PC-9 (cell line): ENCODE results near the gene PAX4. TPM values are rescaled to one million over a fixed set of nuclear protein-coding genes. Genes with fewer than 3 reads are reported as not detected.
A peak's percentile ranks its signal among the peaks of the same experiment; 100 is the strongest.

Source experiments
- BruUV-seq: library from RNA; stranded (reverse); fragments of 400-500 nt; replicated peaks from 2 replicates; lab custom pipeline; 2021; lab: Mats Ljungman, UMichigan
- CTCF ChIA-PET: fragments of 300-600 bp; sonication (Branson Sonifier 250); formaldehyde crosslinking; loops from one replicate; lab custom pipeline; 2022; ENCODE audit warnings: antibody characterized with exemption; lab: Charles Lee
- POLR2A ChIA-PET: fragments of 300-600 bp; sonication (Branson Sonifier 250); formaldehyde crosslinking; loops from one replicate; lab custom pipeline; 2022; ENCODE audit warnings: antibody characterized with exemption; ENCODE audit not compliant: unreplicated experiment; lab: Charles Lee
- DNase-seq, 2 experiments: peaks; one replicate each; pipeline versions ENCODE4 v3.0.0 to v3.0.0-alpha.2; 2015 to 2022; ENCODE audit warnings: mixed read lengths in 1 of 2
- H2AFZ ChIP-seq: fragments of 200-600 bp; sonication (generic); 2 replicates; pipeline ENCODE4 v1.8.1; 2017; ENCODE audit warnings: antibody characterized with exemption
- H3F3A ChIP-seq: fragments of 200-600 bp; sonication (generic); 2 replicates; pipeline ENCODE4 v1.8.1; 2017; ENCODE audit warnings: antibody characterized with exemption, mild to moderate bottlenecking, low read depth; ENCODE audit not compliant: insufficient read depth
- H3K27ac ChIP-seq: fragments of 200-600 bp; sonication (generic); 2 replicates; pipeline ENCODE4 v1.6.1; 2016; ENCODE audit warnings: mixed run types
- H3K27me3 ChIP-seq: fragments of 200-600 bp; sonication (generic); 2 replicates; pipeline ENCODE4 v1.6.1; 2016; ENCODE audit warnings: low read depth, mixed run types; ENCODE audit not compliant: insufficient read depth
- H3K36me3 ChIP-seq: fragments of 200-600 bp; sonication (generic); 2 replicates; pipeline ENCODE4 v1.6.1; 2016; ENCODE audit warnings: low read depth, mixed run types
- H3K4me1 ChIP-seq: fragments of 200-600 bp; sonication (generic); replicated peaks from 2 replicates; pipeline ENCODE4 v1.6.1; 2016; ENCODE audit warnings: mixed run types; ENCODE audit not compliant: insufficient read depth
- H3K4me2 ChIP-seq: fragments of 200-600 bp; sonication (generic); 2 replicates; pipeline ENCODE4 v1.6.1; 2017; ENCODE audit warnings: mixed run types
- H3K4me3 ChIP-seq: fragments of 200-600 bp; sonication (generic); 2 replicates; pipeline ENCODE4 v1.6.1; 2016; ENCODE audit warnings: mixed run types
- H3K79me2 ChIP-seq: fragments of 200-600 bp; sonication (generic); 2 replicates; pipeline ENCODE4 v1.6.1; 2017; ENCODE audit warnings: low read depth, mixed run types
- H3K9me2 ChIP-seq: fragments of 200-600 bp; sonication (generic); 2 replicates; pipeline ENCODE4 v1.8.1; 2017; ENCODE audit warnings: mild to moderate bottlenecking; ENCODE audit not compliant: insufficient read depth
- H3K9me3 ChIP-seq: fragments of 200-600 bp; sonication (generic); 2 replicates; pipeline ENCODE4 v1.8.1; 2016; ENCODE audit warnings: low read depth; ENCODE audit not compliant: insufficient read depth
- H4K20me1 ChIP-seq: fragments of 200-600 bp; sonication (generic); 2 replicates; pipeline ENCODE4 v1.8.1; 2017; ENCODE audit not compliant: insufficient read depth
- CTCF ChIP-seq: fragments of 200-600 bp; sonication (generic); conservative IDR thresholded peaks from 2 replicates; pipeline ENCODE4 v1.6.1; 2017; ENCODE audit warnings: mixed run types, antibody characterized with exemption, mild to moderate bottlenecking, moderate library complexity
- EZH2 ChIP-seq: fragments of 200-600 bp; sonication (generic); IDR thresholded peaks from 2 replicates; pipeline ENCODE4 v1.8.0; 2017; ENCODE audit warnings: antibody characterized with exemption, low read depth
- intact Hi-C: fragments of 100-400 bp; cut with micrococcal nuclease; formaldehyde crosslinking; loops from one replicate; pipeline ENCODE4 v1.10.0; 2022; ENCODE audit not compliant: unreplicated experiment
- total RNA-seq: library from RNA; stranded (reverse); gene quantifications from 2 replicates; pipeline ENCODE4 v1.2.3, GENCODE V29; 2021

Gene PAX4
- total RNA-seq, 1 experiment from 2014 or later, result not detected

- H2AFZ ChIP-seq, result no peak overlapping the region
- ChIA-PET POLR2A (no interaction called here), CTCF (no interaction called here)
- peaks cover 19% of the 10 kb centered on the region for H3K79me2 ChIP-seq
- no peak for DNase-seq
- H3K9me2 ChIP-seq, result no peaks in the 10 kb centered on the region
- H3K4me3 ChIP-seq, result peak overlapping the region; percentile 98; the same call in 1 of the 2 replicates
- intact Hi-C loops, result loop anchor here (2.0 to 5.0 kb wide), 2 partner anchors 197 to 432 kb away; partner anchors contain the start of gene ZNF800
- no peak overlapping the region for H3K27ac ChIP-seq
- H3K9me3 ChIP-seq, result no peaks in the 10 kb centered on the region
- H4K20me1 ChIP-seq, result no peaks in the 10 kb centered on the region
- no peaks in the 10 kb centered on the region; the same call in 1 of the 2 replicates for H3F3A ChIP-seq
- peak overlapping the region; percentile 73 for H3K4me2 ChIP-seq
- no TSS peak for BruUV-seq
- H3K36me3 ChIP-seq, result 0 out of 2 replicates have a peak, but pooled peaks cover 7% of the 10 kb centered on the region
- TF ChIP-seq EZH2 (no peak), CTCF (no peak)
- H3K4me1 ChIP-seq, result peaks cover 19% of the 10 kb centered on the region
- H3K27me3 ChIP-seq, result no peaks in the 10 kb centered on the region
These were observed 28.0 kb downstream of the PAX4 start for GRCh38 chr7:127589896-127590295.

- BruUV-seq, result no TSS peak
- intact Hi-C loops, result loop anchor here (1.0 to 5.0 kb wide), 3 partner anchors 63 to 433 kb away; partner anchors contain the start of genes SND1 and ZNF800
- peak; percentile 38 to 52 for DNase-seq
- peak; percentile 62; the same call in 1 of the 2 replicates for TF ChIP-seq CTCF
- TF ChIP-seq EZH2, result no peak
- Histone ChIP-seq H3K36me3 (0 out of 2 replicates have a peak, but pooled peaks cover 7% of the 10 kb centered on the region), H2AFZ (peak overlapping the region; percentile 100), H3K4me1 (peaks cover 25% of the 10 kb centered on the region), H3K9me3 (no peaks in the 10 kb centered on the region), H3K27ac (0 out of 2 replicates have a peak overlapping the region, but pooled peaks have one; percentile 28), H3F3A (no peaks in the 10 kb centered on the region; the same call in 1 of the 2 replicates), H4K20me1 (0 out of 2 replicates have a peak, but pooled peaks cover 2% of the 10 kb centered on the region), H3K4me2 (peak overlapping the region; percentile 73), H3K4me3 (peak overlapping the region; percentile 98), H3K79me2 (peaks cover 29% of the 10 kb centered on the region), H3K9me2 (no peaks in the 10 kb centered on the region), H3K27me3 (no peaks in the 10 kb centered on the region)
- POLR2A ChIA-PET, result no interaction called here
- CTCF ChIA-PET, result no interaction called here
These were observed 29.1 kb downstream of the PAX4 start for GRCh38 chr7:127588697-127589482.

- Histone ChIP-seq H3K4me2 (peak within 1 kb of the TSS; percentile 73), H3K9me3 (no peaks in the 10 kb centered on the region), H3K36me3 (0 out of 2 replicates have a peak, but pooled peaks cover 11% of the 10 kb centered on the region), H4K20me1 (0 out of 2 replicates have a peak, but pooled peaks cover 9% of the 10 kb centered on the region), H3K27me3 (no peaks in the 10 kb centered on the region), H3K9me2 (no peaks in the 10 kb centered on the region), H3K4me1 (peaks cover 31% of the 10 kb centered on the region), H3K27ac (0 out of 2 replicates have a peak within 1 kb of the TSS, but pooled peaks have one; percentile 28), H2AFZ (peak within 1 kb of the TSS; percentile 100), H3K4me3 (peak within 1 kb of the TSS; percentile 98), H3K79me2 (peaks cover 37% of the 10 kb centered on the region), H3F3A (no peaks in the 10 kb centered on the region; the same call in 1 of the 2 replicates)
- CTCF ChIA-PET, result interaction anchor here (0.6 kb wide), 3 partner anchors 99 to 583 kb away, joined by 6 to 11 read pairs (median 10); no protein-coding TSS in a partner anchor
- BruUV-seq, result no TSS peak
- POLR2A ChIA-PET, result interaction anchor here (0.6 to 0.7 kb wide), 8 partner anchors 15 to 1466 kb away, joined by 3 to 16 read pairs (median 4); partner anchors contain the start of gene ZNF800
- peak; percentile 54 to 92 for DNase-seq
- TF ChIP-seq CTCF, result no peak
- no peak for TF ChIP-seq EZH2
- intact Hi-C loops, result loop anchor here (1.0 to 5.0 kb wide), 3 partner anchors 64 to 434 kb away; partner anchors contain the start of genes SND1 and ZNF800
These were observed 29.8 kb downstream of the PAX4 start, which contains the start of gene ARF5 for GRCh38 chr7:127588019-127588696. Gene ARF5, plus strand, starts transcription at chr7:127588411. Its CDS starts 88 bp downstream, at chr7:127588499.
